H1 (cell line): Measurements from ENCODE around the gene SLC36A4. TPM values are rescaled to one million over a fixed set of nuclear protein-coding genes. Genes with fewer than 3 reads are reported as not detected.

ENCODE experiments used
- CTCF ChIA-PET: fragments of 300-600 bp; sonication (Branson Sonifier 250); formaldehyde crosslinking; loops from one replicate; lab custom pipeline; 2021; ENCODE audit not compliant: partially characterized antibody; lab: Charles Lee
- POLR2A ChIA-PET: fragments of 300-600 bp; sonication (Branson Sonifier 250); formaldehyde crosslinking; loops from one replicate; lab custom pipeline; 2021; ENCODE audit warnings: inconsistent platforms; ENCODE audit not compliant: partially characterized antibody; lab: Charles Lee
- DNase-seq, 2 experiments: peaks; one replicate each; pipeline versions ENCODE4 v3.0.0 to v3.0.0-alpha.2; 2010 to 2022; ENCODE audit warnings: low spot score in 2 of 2, low read depth in 1 of 2, mixed read lengths in 1 of 2
- FAIRE-seq: peaks from 2 replicates; lab custom pipeline; 2011; peaks lifted over from hg19 to GRCh38; lab: Jason Lieb, UNC
- H2AFZ ChIP-seq: 2 replicates; pipeline ENCODE4 v1.8.1; 2012; ENCODE audit warnings: low read length, inconsistent platforms
- H2AK5ac ChIP-seq: 2 replicates; pipeline ENCODE4 v1.6.1; 2013; ENCODE audit warnings: low read depth, low read length
- H2BK120ac ChIP-seq: replicated peaks from 2 replicates; pipeline ENCODE3; 2013; ENCODE audit warnings: low read depth, low read length, inconsistent platforms
- H2BK12ac ChIP-seq: 2 replicates; pipeline ENCODE4 v1.6.1; 2013; ENCODE audit warnings: low read depth, low read length
- H2BK15ac ChIP-seq: 2 replicates; pipeline ENCODE4 v1.6.1; 2013; ENCODE audit warnings: low read length
- H2BK20ac ChIP-seq: 2 replicates; pipeline ENCODE4 v1.6.1; 2013; ENCODE audit warnings: low read length
- H2BK5ac ChIP-seq: 2 replicates; pipeline ENCODE4 v1.6.1; 2013; ENCODE audit warnings: low read depth, low read length
- H3K14ac ChIP-seq: 2 replicates; pipeline ENCODE4 v1.6.1; 2013; ENCODE audit warnings: inconsistent platforms; ENCODE audit not compliant: insufficient read length
- H3K18ac ChIP-seq: 2 replicates; pipeline ENCODE4 v1.6.1; 2013; ENCODE audit warnings: low read length; ENCODE audit errors: extremely low read depth
- H3K23ac ChIP-seq: 2 replicates; pipeline ENCODE4 v1.6.1; 2013; ENCODE audit warnings: inconsistent platforms; ENCODE audit not compliant: insufficient read length
- H3K23me2 ChIP-seq: 2 replicates; pipeline ENCODE4 v1.6.1; 2013; ENCODE audit warnings: low read depth, low read length
- H3K27ac ChIP-seq: 2 replicates; pipeline ENCODE4 v1.6.1; 2011; ENCODE audit warnings: low read depth, low read length, inconsistent platforms
- H3K27me3 ChIP-seq, 4 experiments: replicated peaks in 1 of 4; 1 replicate in 1 of 4; 2 replicates in 3 of 4; pipeline versions ENCODE4 v1.6.1 to v1.8.1; 2011 to 2013; ENCODE audit warnings: low read length in 3 of 4, mild to moderate bottlenecking in 3 of 4, inconsistent platforms in 2 of 4, mixed read lengths in 2 of 4, moderate library complexity in 1 of 4; ENCODE audit not compliant: control insufficient read depth in 3 of 4, insufficient read depth in 3 of 4; ENCODE audit errors: extremely low read depth in 1 of 4
- H3K36me3 ChIP-seq, 4 experiments: 2 replicates each; pipeline versions ENCODE4 v1.6.1 to v1.8.1; 2011 to 2013; ENCODE audit warnings: mild to moderate bottlenecking in 4 of 4, low read length in 3 of 4, moderate library complexity in 2 of 4, control low read depth in 1 of 4, inconsistent platforms in 1 of 4; ENCODE audit not compliant: insufficient read depth in 4 of 4, control insufficient read depth in 2 of 4
- H3K4ac ChIP-seq: replicated peaks from 2 replicates; pipeline ENCODE3; 2013; ENCODE audit warnings: low read length, low read depth, mixed read lengths, inconsistent platforms; ENCODE audit not compliant: insufficient read length
- H3K4me1 ChIP-seq, 4 experiments: replicated peaks in 1 of 4; 1 replicate in 1 of 4; 2 replicates in 3 of 4; pipeline versions ENCODE4 v1.6.1 to v1.8.1; 2011 to 2013; ENCODE audit warnings: low read length in 3 of 4, inconsistent platforms in 2 of 4, mixed read lengths in 1 of 4; ENCODE audit not compliant: insufficient read depth in 4 of 4, control insufficient read depth in 3 of 4
- H3K4me2 ChIP-seq, 2 experiments: 2 replicates each; pipeline versions ENCODE4 v1.6.1 to v1.8.1; 2011 to 2013; ENCODE audit warnings: low read depth in 2 of 2, low read length in 2 of 2, control low read depth in 1 of 2, inconsistent platforms in 1 of 2, mild to moderate bottlenecking in 1 of 2; ENCODE audit not compliant: insufficient read depth in 1 of 2
- H3K4me3 ChIP-seq, 4 experiments: fragments of 200-600, 300-600 bp in 1 of 4; sonication (generic), shearing (Covaris generic), sonication (Bioruptor Twin) in 1 of 4; 2 replicates each; pipeline versions ENCODE4 v1.5.1 to v1.8.1; 2011 to 2016; ENCODE audit warnings: low read length in 4 of 4, low read depth in 3 of 4, control low read depth in 2 of 4, inconsistent platforms in 2 of 4, mild to moderate bottlenecking in 2 of 4, mixed read lengths in 1 of 4, moderate library complexity in 1 of 4; ENCODE audit not compliant: insufficient read depth in 2 of 4; ENCODE audit errors: extremely low read depth in 1 of 4
- H3K56ac ChIP-seq: replicated peaks from 2 replicates; pipeline ENCODE3; 2013; ENCODE audit warnings: low read depth, mild to moderate bottlenecking, mixed read lengths, low read length, inconsistent platforms; ENCODE audit not compliant: insufficient read length
- H3K79me1 ChIP-seq: 2 replicates; pipeline ENCODE4 v1.6.1; 2013; ENCODE audit warnings: low read depth, low read length, control low read depth
- H3K79me2 ChIP-seq, 2 experiments: 2 replicates each; pipeline versions ENCODE4 v1.6.1 to v1.8.1; 2012 to 2013; ENCODE audit warnings: low read length in 2 of 2, mild to moderate bottlenecking in 2 of 2, inconsistent platforms in 1 of 2; ENCODE audit not compliant: insufficient read depth in 2 of 2, control insufficient read depth in 1 of 2
- H3K9ac ChIP-seq, 4 experiments: replicated peaks in 1 of 4; 1 replicate in 1 of 4; 2 replicates in 3 of 4; pipeline versions ENCODE4 v1.6.1 to v1.8.1; 2011 to 2013; ENCODE audit warnings: low read depth in 3 of 4, low read length in 3 of 4, control low read depth in 2 of 4, mild to moderate bottlenecking in 2 of 4, moderate library complexity in 2 of 4, inconsistent platforms in 1 of 4; ENCODE audit errors: extremely low read depth in 1 of 4
- H3K9me3 ChIP-seq, 2 experiments: 2 replicates each; pipeline versions ENCODE4 v1.6.1 to v1.8.1; 2012 to 2013; ENCODE audit warnings: mild to moderate bottlenecking in 2 of 2, moderate library complexity in 2 of 2, control low read depth in 1 of 2, inconsistent platforms in 1 of 2, low read depth in 1 of 2, low read length in 1 of 2, mixed read lengths in 1 of 2; ENCODE audit not compliant: insufficient read depth in 2 of 2
- H4K20me1 ChIP-seq, 2 experiments: replicated peaks in 1 of 2; 2 replicates each; pipeline versions ENCODE3 to v1.8.1; 2011 to 2013; ENCODE audit warnings: inconsistent platforms in 2 of 2, low read length in 2 of 2, mild to moderate bottlenecking in 1 of 2; ENCODE audit not compliant: insufficient read depth in 2 of 2, control insufficient read depth in 1 of 2
- H4K5ac ChIP-seq: 2 replicates; pipeline ENCODE4 v1.6.1; 2013; ENCODE audit warnings: low read length, low read depth, mixed read lengths, inconsistent platforms; ENCODE audit not compliant: insufficient read length
- H4K8ac ChIP-seq: 2 replicates; pipeline ENCODE4 v1.8.0; 2013; ENCODE audit warnings: mild to moderate bottlenecking, moderate library complexity, low read length, inconsistent platforms; ENCODE audit not compliant: insufficient read depth; ENCODE audit errors: extremely low read depth
- H4K91ac ChIP-seq: replicated peaks from 2 replicates; pipeline ENCODE3; 2013; ENCODE audit warnings: low read length, mixed read lengths, inconsistent platforms; ENCODE audit not compliant: insufficient read length
- ATF2 ChIP-seq: IDR thresholded peaks from 2 replicates; pipeline ENCODE4 v1.6.1; 2012; ENCODE audit warnings: low read length, inconsistent platforms
- BACH1 ChIP-seq: IDR thresholded peaks from 2 replicates; pipeline ENCODE4 v1.6.1; 2012; ENCODE audit warnings: low read length, improper control_type of control experiment
- BCL11A ChIP-seq, 2 experiments: IDR thresholded peaks; one replicate each; pipeline ENCODE4 v1.6.1; 2011; ENCODE audit warnings: low read depth in 2 of 2, low read length in 2 of 2, mild to moderate bottlenecking in 2 of 2
- BRCA1 ChIP-seq: IDR thresholded peaks from 2 replicates; pipeline ENCODE4 v1.6.1; 2012; ENCODE audit warnings: low read depth, low read length, improper control_type of control experiment
- CBX5 ChIP-seq: fragments of 300-800, 300-1000 bp; sonication (generic); IDR thresholded peaks from 2 replicates; pipeline ENCODE4 v1.7.1; 2016; ENCODE audit warnings: antibody characterized with exemption, low read length, low read depth
- CEBPB ChIP-seq: IDR thresholded peaks from 2 replicates; pipeline ENCODE4 v1.6.1; 2012; ENCODE audit warnings: low read depth, low read length
- CHD1 ChIP-seq: IDR thresholded peaks from 2 replicates; pipeline ENCODE4 v1.6.1; 2012; ENCODE audit warnings: low read depth, low read length, improper control_type of control experiment
- CHD2 ChIP-seq: IDR thresholded peaks from 2 replicates; pipeline ENCODE4 v1.6.1; 2012; ENCODE audit warnings: low read length, improper control_type of control experiment
- HDAC2 ChIP-seq, 2 experiments: fragments of 300-600 bp in 1 of 2; sonication (generic) in 1 of 2; IDR thresholded peaks; 2 replicates each; pipeline ENCODE4 v1.6.1; 2011 to 2012; ENCODE audit warnings: low read depth in 2 of 2, low read length in 2 of 2, mild to moderate bottlenecking in 2 of 2, moderate library complexity in 2 of 2, borderline replicate concordance in 1 of 2, inconsistent platforms in 1 of 2
- JUND ChIP-seq: IDR thresholded peaks from 2 replicates; pipeline ENCODE4 v1.6.1; 2011; ENCODE audit warnings: mild to moderate bottlenecking, improper control_type of control experiment, low read length
- NANOG ChIP-seq: IDR thresholded peaks from 2 replicates; pipeline ENCODE4 v1.6.1; 2011; ENCODE audit warnings: low read length, low read depth, mild to moderate bottlenecking, inconsistent platforms; ENCODE audit not compliant: insufficient read depth, poor library complexity, severe bottlenecking
- NRF1 ChIP-seq: IDR thresholded peaks from 2 replicates; pipeline ENCODE4 v1.6.1; 2011; ENCODE audit warnings: mild to moderate bottlenecking, low read depth, low read length, improper control_type of control experiment
- SIRT6 ChIP-seq: IDR thresholded peaks from one replicate; pipeline ENCODE4 v1.7.1; 2012; ENCODE audit warnings: low read length, inconsistent platforms
- SUZ12 ChIP-seq: fragments of 200-600 bp; sonication (generic); IDR thresholded peaks from 2 replicates; pipeline ENCODE4 v1.6.1; 2012; ENCODE audit warnings: mild to moderate bottlenecking, inconsistent platforms, low read length, moderate library complexity, mixed read lengths
- WGBS, 2 experiments: shearing (Covaris generic) in 1 of 2; methylation state at CpG; one replicate each; pipeline versions ENCODE4 v1.1.6 to v1.1.7; 2013 to 2015; ENCODE audit warnings: low lambda C conversion rate in 2 of 2, mixed read lengths in 2 of 2, inconsistent platforms in 1 of 2, low coverage in 1 of 2, missing lambda C conversion rate in 1 of 2; ENCODE audit not compliant: insufficient replicate concordance in 2 of 2, insufficient coverage in 1 of 2, insufficient read length in 1 of 2; ENCODE audit errors: extremely low coverage in 1 of 2, missing lambda C conversion rate in 1 of 2; 5-methylcytosine and 5-hydroxymethylcytosine counted together
- polyA plus RNA-seq, 7 experiments: library from polyadenylated mRNA; depleted of rRNA in 3 of 7; stranded (reverse) in 5 of 7; unstranded in 2 of 7; fragments of >200 nt in 5 of 7; fragments of 200-250 nt in 2 of 7; gene quantifications; 1 replicate in 5 of 7; 2 replicates in 1 of 7; 4 replicates in 1 of 7; pipeline versions ENCODE4 v1.2.1 to v1.2.3, GENCODE V29; 2011 to 2013; ENCODE audit warnings: missing spikeins in 2 of 7, mixed read lengths in 2 of 7
- total RNA-seq: library from RNA; stranded (reverse); fragmentation: NEBNext Ultra II Directional; extraction: Animal tissue kit (Norgen Biotek cat#: 25700); gene quantifications from 2 replicates; pipeline ENCODE4 v1.2.1, GENCODE V29; 2021

SLC36A4 gene
- total and polyA plus RNA-seq, 2 of the 8 experiments (the other 6 are each of a cell fraction or from before 2014, with no cell fraction given): 10.2 to 22.7 TPM

- Histone ChIP-seq H3K14ac (no peak overlapping the region), H3K9me3 (no peaks in the 10 kb centered on the region; a peak in 1 of 4 replicates), H3K9ac (no peak overlapping the region), H2AFZ (no peak overlapping the region), H3K23me2 (no peaks in the 10 kb centered on the region), H2BK5ac (no peak overlapping the region), H2BK20ac (no peak overlapping the region), H2BK15ac (no peak overlapping the region), H4K5ac (no peak overlapping the region), H4K8ac (no peak overlapping the region), H3K56ac (no peak overlapping the region), H2AK5ac (no peak overlapping the region), H3K79me2 (no peaks in the 10 kb centered on the region)
- FAIRE-seq: no peak
- TF ChIP-seq HDAC2 (IDR thresholded peaks at IDR 0.05; ENCODE audit: borderline replicate concordance in 1 of 2, low read depth in 2 of 2, low read length in 2 of 2) (no peak), CHD1 (no peak), CBX5 (no peak), NANOG (no peak), BRCA1 (no peak), NRF1 (no peak), SUZ12 (no peak), BCL11A (IDR thresholded peaks at IDR 0.05; ENCODE audit: low read depth in 2 of 2, low read length in 2 of 2) (no peak), SIRT6 (no peak), JUND (no peak), BACH1 (no peak), CEBPB (no peak), CHD2 (no peak), ATF2 (no peak)
- TF ChIP-seq, all 59 proteins: peak for 0
- H4K20me1 ChIP-seq: no peaks in the 10 kb centered on the region
- H3K4me2 ChIP-seq: no peak overlapping the region
- H3K4me3 ChIP-seq: no peak overlapping the region
- no peak overlapping the region for H2BK12ac ChIP-seq
- H3K4ac ChIP-seq: no peak overlapping the region
- H3K18ac ChIP-seq: no peak overlapping the region
- H3K27me3 ChIP-seq: no peaks in the 10 kb centered on the region
- no peaks in the 10 kb centered on the region for H3K79me1 ChIP-seq
- WGBS, 2 experiments: 93% methylated on average over 1 of the region's 1 CpG; no CpG with 5 or more reads in 1 of the 2 experiments
- H3K4me1 ChIP-seq: no peaks in the 10 kb centered on the region
- ChIA-PET POLR2A (no interaction called here), CTCF (interaction anchor here (0.6 to 1.8 kb wide), 12 partner anchors 9 to 492 kb away, joined by 3 to 8 read pairs (median 3); no protein-coding TSS in a partner anchor)
- H3K36me3 ChIP-seq: peaks cover 0 to 43% (median 6%) of the 10 kb centered on the region in 4 experiments; a peak in 3 of 8 replicates
- no peak overlapping the region for H3K27ac ChIP-seq
- H3K23ac ChIP-seq: no peak overlapping the region
- H2BK120ac ChIP-seq: no peak overlapping the region
- H4K91ac ChIP-seq: no peak overlapping the region
- DNase-seq: no peak
Observed at GRCh38 chr11:93160808-93161207, 37.0 kb downstream of the SLC36A4 start.
